GM12891 (cell line): ENCODE results near the gene MTG1. TPM values are rescaled to one million over a fixed set of nuclear protein-coding genes. Genes with fewer than 3 reads are reported as not detected.
A peak's percentile ranks its signal among the peaks of the same experiment; 100 is the strongest.

ENCODE experiments used
- DNase-seq: peaks from one replicate; pipeline ENCODE4 v3.0.0; 2011; ENCODE audit warnings: low spot score; ENCODE audit not compliant: insufficient read length
- FAIRE-seq: peaks from 2 replicates; lab custom pipeline; 2011; peaks lifted over from hg19 to GRCh38; lab: Jason Lieb, UNC
- PAX5 ChIP-seq: IDR thresholded peaks from 2 replicates; pipeline ENCODE4 v1.6.1; 2011; ENCODE audit warnings: low read length, moderate library complexity, mild to moderate bottlenecking; ENCODE audit not compliant: insufficient read depth, severe bottlenecking
- POLR2A ChIP-seq: IDR thresholded peaks from 2 replicates; pipeline ENCODE4 v1.6.1; 2011; ENCODE audit warnings: low read depth, low read length, control low read depth
- POLR2AphosphoS5 ChIP-seq: IDR thresholded peaks from 2 replicates; pipeline ENCODE4 v1.6.1; 2011; ENCODE audit warnings: low read depth, low read length, control low read depth
- POU2F2 ChIP-seq: IDR thresholded peaks from 2 replicates; pipeline ENCODE4 v1.6.1; 2011; ENCODE audit warnings: low read depth, mild to moderate bottlenecking, control low read depth, low read length, moderate library complexity
- SPI1 ChIP-seq: IDR thresholded peaks from 2 replicates; pipeline ENCODE4 v1.6.1; 2011; ENCODE audit warnings: low read depth, low read length, control low read depth
- TAF1 ChIP-seq: IDR thresholded peaks from 2 replicates; pipeline ENCODE4 v1.6.1; 2011; ENCODE audit warnings: low read depth, low read length, control low read depth
- polyA plus RNA-seq: library from polyadenylated mRNA; unstranded; fragments of >200 nt; gene quantifications from one replicate; pipeline ENCODE4 v1.2.1, GENCODE V29; 2012; ENCODE audit warnings: low read depth, missing spikeins, inconsistent platforms; ENCODE audit not compliant: missing spikeins

Gene MTG1, protein sequence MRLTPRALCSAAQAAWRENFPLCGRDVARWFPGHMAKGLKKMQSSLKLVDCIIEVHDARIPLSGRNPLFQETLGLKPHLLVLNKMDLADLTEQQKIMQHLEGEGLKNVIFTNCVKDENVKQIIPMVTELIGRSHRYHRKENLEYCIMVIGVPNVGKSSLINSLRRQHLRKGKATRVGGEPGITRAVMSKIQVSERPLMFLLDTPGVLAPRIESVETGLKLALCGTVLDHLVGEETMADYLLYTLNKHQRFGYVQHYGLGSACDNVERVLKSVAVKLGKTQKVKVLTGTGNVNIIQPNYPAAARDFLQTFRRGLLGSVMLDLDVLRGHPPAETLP
- polyA plus RNA-seq, result 24.2 TPM

DNA sequence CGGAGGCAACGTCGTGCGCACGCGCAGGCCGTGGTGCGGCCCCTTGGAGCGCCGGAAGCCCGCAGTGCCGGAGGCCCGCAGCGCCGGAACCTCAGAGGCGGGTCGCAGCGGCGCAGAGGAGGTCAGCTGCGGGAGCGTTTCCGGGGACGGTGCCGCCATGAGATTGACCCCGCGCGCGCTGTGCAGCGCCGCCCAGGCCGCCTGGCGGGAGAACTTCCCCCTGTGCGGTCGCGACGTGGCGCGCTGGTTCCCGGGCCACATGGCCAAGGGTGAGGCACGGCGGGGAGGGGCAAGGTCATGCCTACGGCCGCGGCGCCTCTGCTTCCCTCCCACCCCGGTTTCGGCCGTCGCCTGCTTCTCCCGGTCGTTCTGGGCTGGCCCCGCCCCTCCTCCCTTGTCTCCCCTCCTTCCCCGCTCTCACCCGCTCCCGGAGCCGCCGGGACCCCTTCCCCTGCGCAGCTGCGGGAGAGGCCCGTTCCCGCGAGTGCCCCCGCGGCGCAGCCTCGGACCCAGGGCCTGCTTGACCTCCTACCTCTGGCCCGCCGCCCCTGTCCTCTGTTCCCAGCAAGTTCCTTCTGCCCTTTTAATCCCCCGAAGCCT is at the start of gene MTG1:
MTG1 (plus strand) TSS at position 94 of the 600 bp plus-strand sequence; CDS start at position 158, 64 bp downstream.
- DNase-seq, result peak; percentile 90
- FAIRE-seq, result peak; percentile 98
- TF ChIP-seq TAF1 (peak; percentile 67; the same call in 1 of the 2 replicates), POU2F2 (peak; percentile 54), POLR2A (peak; percentile 88), PAX5 (peak; percentile 31), POLR2AphosphoS5 (peak; percentile 91), SPI1 (no peak)

DNA sequence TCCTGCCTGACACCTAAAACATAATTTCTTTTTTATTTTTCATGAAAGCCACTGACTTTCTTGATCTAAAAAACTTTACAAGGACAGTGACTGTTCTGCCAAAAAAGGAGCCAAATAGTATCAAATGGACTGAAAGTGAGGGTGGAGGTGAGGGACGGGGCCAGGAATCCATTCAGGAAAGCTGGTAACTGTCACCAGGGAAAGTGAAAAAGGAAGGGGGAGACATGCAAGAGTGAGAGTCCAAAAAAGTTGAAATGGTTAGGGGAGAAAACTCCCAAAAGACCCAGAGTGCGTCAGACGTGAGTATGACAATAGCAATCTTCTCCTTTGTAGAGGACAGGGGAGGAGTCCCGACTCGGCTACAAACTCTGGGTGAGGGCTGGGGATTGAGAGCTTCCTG is 49.7 kb upstream of the MTG1 start:
- TF ChIP-seq POLR2AphosphoS5, result no peak
- TF ChIP-seq PAX5, result no peak
- no peak for TF ChIP-seq TAF1
- no peak for TF ChIP-seq POU2F2
- no peak for TF ChIP-seq SPI1
- no peak for TF ChIP-seq POLR2A
- FAIRE-seq, result no peak

DNA sequence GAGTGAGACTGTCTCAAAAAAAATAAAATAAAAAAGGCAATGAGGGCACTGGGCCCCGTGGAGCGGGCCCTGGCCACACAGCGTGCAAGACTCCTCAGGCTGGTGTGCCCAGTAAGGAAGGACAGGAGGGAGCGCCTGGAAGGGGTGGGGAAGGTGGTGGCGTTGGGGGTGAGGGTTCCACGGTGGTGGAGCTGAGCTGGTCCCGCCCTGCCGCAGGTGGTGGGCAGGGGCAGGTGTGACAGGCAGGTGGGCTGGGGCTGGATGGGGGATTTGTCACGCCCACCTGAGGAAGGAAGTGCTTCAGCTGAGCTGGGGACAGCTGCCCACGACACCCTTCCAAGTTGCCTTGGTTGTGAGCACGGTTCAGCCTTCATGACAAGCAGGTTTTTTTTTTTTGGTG is 47.5 kb upstream of the MTG1 start:
- no peak for FAIRE-seq
- no peak for DNase-seq
- no peak for TF ChIP-seq TAF1

More for the DNA sequence above, 49.7 kb upstream of the MTG1 start:
- no peak for DNase-seq

DNA sequence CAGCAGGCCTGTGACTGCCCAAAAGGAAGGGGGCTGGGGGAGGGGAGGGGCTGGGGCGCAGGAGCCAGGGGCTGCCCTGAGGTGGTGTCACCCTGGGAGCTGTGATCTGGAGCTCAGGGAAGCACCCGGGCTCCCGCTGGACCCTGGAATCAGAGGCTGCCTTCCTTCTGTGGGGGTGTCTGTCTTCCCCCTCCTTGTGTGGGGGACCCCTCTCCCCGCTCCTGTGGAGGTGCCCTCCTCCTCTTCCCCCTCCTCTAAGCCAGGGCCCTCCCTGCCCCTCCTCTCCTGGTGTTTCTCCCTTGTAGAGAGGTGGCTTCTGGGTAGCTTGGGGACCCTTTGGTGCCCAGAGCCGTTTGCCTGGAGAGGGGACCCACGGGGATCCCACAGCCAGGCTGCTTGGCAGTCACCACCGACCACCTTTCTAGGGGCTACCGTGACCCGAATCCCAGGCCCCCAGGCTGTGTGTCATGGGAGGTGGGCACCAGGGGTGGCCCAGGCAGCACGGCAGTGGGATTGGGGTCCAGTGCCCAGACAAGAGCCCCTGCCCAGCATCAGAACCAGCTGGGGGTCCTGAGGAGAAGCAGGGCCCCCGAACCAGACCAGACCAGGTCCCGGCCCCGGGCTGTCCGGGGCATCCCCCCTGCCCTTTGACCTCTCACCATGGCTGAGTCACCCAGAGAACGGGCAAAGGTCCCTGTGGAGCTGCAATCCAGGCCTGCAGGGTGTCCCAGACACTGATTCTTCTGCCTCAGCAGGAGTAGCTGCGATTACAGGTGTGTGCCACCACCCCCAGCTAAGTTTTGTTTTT is 46.0 kb upstream of the MTG1 start:
- no peak for TF ChIP-seq POLR2A
- no peak for DNase-seq
- FAIRE-seq, result no peak

DNA sequence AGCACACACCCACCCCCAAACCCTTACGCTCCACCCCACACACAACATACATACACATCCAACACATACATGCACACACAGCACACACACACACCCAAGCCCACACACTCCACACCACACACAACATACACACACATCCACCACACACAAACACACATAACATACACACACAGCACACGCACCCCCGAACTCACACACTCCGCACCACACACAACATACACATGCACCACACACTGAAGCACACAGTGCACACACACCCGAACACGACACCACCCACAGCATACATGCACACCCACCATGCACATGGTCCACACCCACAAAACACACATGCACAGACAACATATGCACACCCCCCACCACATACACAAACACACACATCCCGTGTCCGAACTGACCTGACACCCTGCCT is 44.8 kb upstream of the MTG1 start:
- no peak for DNase-seq
- FAIRE-seq, result peak; percentile 81
- no peak for TF ChIP-seq PAX5
- TF ChIP-seq POLR2A, result no peak
- no peak for TF ChIP-seq SPI1
- TF ChIP-seq TAF1, result no peak
- TF ChIP-seq POU2F2, result no peak
- no peak for TF ChIP-seq POLR2AphosphoS5

DNA sequence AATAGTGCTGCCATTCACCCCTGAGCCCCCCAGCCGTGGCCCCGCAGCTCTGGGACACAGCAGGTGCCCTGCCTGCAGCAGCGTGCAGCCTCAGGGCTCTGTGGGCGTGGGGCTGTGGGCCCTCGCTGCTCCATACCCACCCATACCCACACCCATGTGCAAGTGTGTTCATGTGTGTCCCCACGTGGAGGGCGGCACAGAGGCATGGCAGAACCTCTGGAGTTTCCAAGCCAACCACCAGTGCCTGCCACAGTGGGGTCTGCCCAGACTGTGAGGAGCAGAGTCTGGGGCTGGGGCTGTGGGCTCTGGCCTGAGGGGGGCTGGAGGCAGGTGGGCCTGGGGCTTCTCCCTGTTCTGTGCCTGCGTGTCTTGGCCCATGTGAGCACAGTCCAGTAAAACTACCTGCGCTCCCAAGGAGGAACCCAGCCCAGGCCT is 44.4 kb upstream of the MTG1 start:
- FAIRE-seq, result no peak
- no peak for TF ChIP-seq POU2F2
- no peak for TF ChIP-seq PAX5
- TF ChIP-seq TAF1, result no peak
- TF ChIP-seq SPI1, result no peak
- no peak for TF ChIP-seq POLR2A
- TF ChIP-seq POLR2AphosphoS5, result no peak
- no peak for DNase-seq

DNA sequence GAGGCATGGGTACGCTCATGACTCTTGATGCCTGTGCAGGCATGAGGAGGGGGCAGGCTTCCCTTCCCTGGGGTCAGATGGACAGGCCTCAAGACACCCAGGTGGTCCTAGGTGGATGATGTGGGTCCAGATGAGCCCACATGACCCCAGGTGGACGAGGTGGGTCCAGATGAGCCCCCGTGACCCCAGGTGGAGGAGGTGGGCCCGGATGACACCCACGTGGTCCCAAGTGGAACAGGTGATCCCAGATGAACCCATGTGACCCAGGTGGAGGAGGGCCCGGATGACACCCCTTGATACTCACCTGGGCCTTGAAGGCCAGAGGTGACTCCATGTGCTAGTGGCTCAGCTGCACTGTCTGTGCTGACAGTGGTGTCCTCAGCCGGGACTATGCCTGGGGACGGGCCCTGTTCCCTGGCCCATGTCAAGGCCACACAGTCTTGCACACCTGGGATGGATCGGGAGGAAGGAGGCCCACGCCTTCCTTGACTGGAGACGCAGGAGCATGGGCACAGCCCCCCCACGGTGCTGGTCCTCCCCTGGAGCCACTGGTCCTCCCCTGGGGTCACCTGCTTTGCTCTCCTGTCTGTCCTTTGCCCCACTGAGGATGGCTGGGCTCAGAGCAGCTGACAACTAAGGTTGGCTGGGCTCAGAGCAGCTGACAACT is 43.5 kb upstream of the MTG1 start:
- no peak for FAIRE-seq
- TF ChIP-seq POLR2AphosphoS5, result no peak
- TF ChIP-seq POLR2A, result no peak
- TF ChIP-seq PAX5, result no peak
- TF ChIP-seq SPI1, result no peak
- no peak for TF ChIP-seq POU2F2
- no peak for TF ChIP-seq TAF1

DNA sequence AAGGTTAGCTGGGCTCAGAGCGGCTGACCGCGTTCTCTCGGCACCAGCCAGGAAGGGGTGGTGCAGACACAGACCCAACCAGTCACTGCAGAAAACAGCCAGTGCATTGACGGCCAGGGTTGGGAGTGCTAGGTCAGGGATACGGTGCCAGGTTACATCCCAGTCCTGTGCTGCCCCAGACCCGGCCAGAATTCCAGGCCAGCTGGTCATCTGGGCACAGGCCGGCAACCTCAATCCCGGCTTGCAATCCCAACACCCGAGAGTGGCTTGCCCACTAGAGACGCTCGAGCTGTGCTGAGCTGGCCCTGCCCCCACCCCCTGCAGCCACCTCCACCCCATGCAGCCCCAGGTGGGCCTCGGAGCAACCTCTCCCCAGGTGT is 43.0 kb upstream of the MTG1 start:
- no peak for FAIRE-seq
- no peak for DNase-seq
- TF ChIP-seq POU2F2 (no peak), TAF1 (no peak), POLR2A (no peak), SPI1 (no peak), PAX5 (no peak), POLR2AphosphoS5 (no peak)

More for the DNA sequence above, 43.5 kb upstream of the MTG1 start:
- no peak for DNase-seq
